Transverse colon (tissue), 4 donors: ENCODE results near the gene TMEM240. TPM values are rescaled to one million over a fixed set of nuclear protein-coding genes. Genes with fewer than 3 reads are reported as not detected.

Experiments used
- DNase-seq: peaks from one replicate; pipeline ENCODE4 v3.0.0-alpha.2; 2019
- H3K27ac ChIP-seq, 4 donors: fragments of 200-600 bp; sonication (generic); 2 replicates each; pipeline ENCODE4 v1.5.1; 2016 to 2018; ENCODE audit warnings: inconsistent platforms in 4 of 4
- H3K27me3 ChIP-seq: fragments of 200-600 bp; sonication (generic); 2 replicates; pipeline ENCODE4 v1.5.1; 2017; ENCODE audit warnings: inconsistent platforms
- H3K36me3 ChIP-seq, 4 donors: fragments of 200-600 bp; sonication (generic); 2 replicates each; pipeline ENCODE4 v1.5.1; 2017 to 2019; ENCODE audit warnings: inconsistent platforms in 4 of 4
- H3K4me1 ChIP-seq, 4 donors: fragments of 200-600 bp; sonication (generic); 2 replicates each; pipeline ENCODE4 v1.5.1; 2017 to 2020; ENCODE audit warnings: inconsistent platforms in 4 of 4
- H3K4me3 ChIP-seq, 4 donors: fragments of 200-600 bp; sonication (generic); 1 replicate in 1 of 4; 2 replicates in 3 of 4; pipeline versions ENCODE4 v1.5.1 to v1.6.1; 2017 to 2019; ENCODE audit warnings: inconsistent platforms in 4 of 4
- H3K9me3 ChIP-seq, 2 donors: fragments of 200-600 bp; sonication (generic); 2 replicates each; pipeline ENCODE4 v1.5.1; 2017 to 2019; ENCODE audit warnings: inconsistent platforms in 2 of 2
- EP300 ChIP-seq: sonication (generic); formaldehyde crosslinking; IDR thresholded peaks from one replicate; pipeline ENCODE4 v1.6.1; 2017; ENCODE audit warnings: antibody characterized with exemption, low read depth
- POLR2A ChIP-seq: fragments of 450-650 bp; IDR thresholded peaks from one replicate; pipeline ENCODE4 v1.6.1; 2016; ENCODE audit warnings: antibody characterized with exemption, mild to moderate bottlenecking, moderate library complexity
- POLR2AphosphoS5 ChIP-seq, 3 donors: sonication (generic); formaldehyde crosslinking; IDR thresholded peaks; one replicate each; pipeline ENCODE4 v1.6.1; 2016; ENCODE audit warnings: antibody characterized with exemption in 3 of 3
- WGBS, 2 donors: methylation state at CpG; one replicate each; pipeline ENCODE4 v1.1.5; 2018; ENCODE audit warnings: low coverage in 1 of 2; 5-methylcytosine and 5-hydroxymethylcytosine counted together
- in situ Hi-C, 4 donors: fragments of 200-750 bp; cut with MboI; loops; one replicate each; pipeline versions ENCODE4 v1.15.0 to v1.15.1; 2017; ENCODE audit warnings: low sequenced_read_pairs in 3 of 4, low pct_ligation_motif_present in 1 of 4, low pct_unique_long_range_greater_than_20kb in 1 of 4
- intact Hi-C: fragments of 100-400 bp; cut with DNase I; formaldehyde crosslinking; loops from one replicate; pipeline ENCODE4 v1.15.1; 2023; ENCODE audit warnings: low total_unique reads
- total RNA-seq, 4 donors: library from RNA; depleted of rRNA; stranded (reverse); fragments of >200 nt; gene quantifications; one replicate each; pipeline ENCODE4 v1.1.0, GENCODE V29; 2016
- TF ChIP-seq, protein P1 (sequence below), 5 experiments: fragments of 200-600 bp in 3 of 5; fragments of 450-650 bp in 2 of 5; sonication (generic) in 3 of 5; IDR thresholded peaks; 1 replicate in 2 of 5; 2 replicates in 3 of 5; pipeline ENCODE4 v1.5.1; 2016 to 2017; ENCODE audit warnings: antibody characterized with exemption in 5 of 5, inconsistent platforms in 3 of 5, mild to moderate bottlenecking in 2 of 5, moderate library complexity in 1 of 5

Gene TMEM240
- total RNA-seq, 4 donors from 2014 or later, result 3.8 to 27.3 (median 4.2) TPM; not detected in 1

DNA sequence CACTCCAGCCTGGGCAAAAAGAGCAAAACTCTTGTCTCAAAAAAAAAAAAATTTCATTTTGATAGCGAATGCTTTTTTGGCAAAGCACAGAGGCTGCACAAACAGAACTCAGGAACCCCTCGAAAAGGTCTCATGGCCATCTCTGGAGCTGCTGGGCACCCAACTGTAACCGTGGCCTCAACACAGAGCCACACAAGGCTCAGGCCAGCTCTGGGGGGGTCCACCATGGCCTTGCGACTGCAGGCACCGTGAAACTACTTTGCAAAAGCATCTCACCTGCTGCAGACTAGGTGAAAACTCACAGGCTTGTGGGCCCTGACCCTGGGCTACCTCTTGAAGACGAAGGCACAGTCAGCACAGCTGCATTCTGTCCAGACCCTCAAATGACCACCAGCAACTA, 16.1 kb upstream of the TMEM240 start:
- DNase-seq, result no peak
- H3K27ac ChIP-seq, result no peak overlapping the region
- H3K9me3 ChIP-seq, result no peaks in the 10 kb centered on the region
- H3K4me1 ChIP-seq, result no peaks in the 10 kb centered on the region
- no peaks in the 10 kb centered on the region for H3K27me3 ChIP-seq
- H3K4me3 ChIP-seq, result no peak overlapping the region
- intact Hi-C loops (no loop called here), in situ Hi-C loops (no loop called here)
- 87 to 100% methylated on average over 4 to 6 of the region's 6 CpGs for WGBS, 2 donors
- H3K36me3 ChIP-seq, result peaks cover 0 to 7% (median under 1%) of the 10 kb centered on the region in 4 donors
- TF ChIP-seq POLR2AphosphoS5 (IDR thresholded peaks at IDR 0.05) (no peak), POLR2A (no peak), EP300 (no peak)
- TF ChIP-seq, protein P1, sequence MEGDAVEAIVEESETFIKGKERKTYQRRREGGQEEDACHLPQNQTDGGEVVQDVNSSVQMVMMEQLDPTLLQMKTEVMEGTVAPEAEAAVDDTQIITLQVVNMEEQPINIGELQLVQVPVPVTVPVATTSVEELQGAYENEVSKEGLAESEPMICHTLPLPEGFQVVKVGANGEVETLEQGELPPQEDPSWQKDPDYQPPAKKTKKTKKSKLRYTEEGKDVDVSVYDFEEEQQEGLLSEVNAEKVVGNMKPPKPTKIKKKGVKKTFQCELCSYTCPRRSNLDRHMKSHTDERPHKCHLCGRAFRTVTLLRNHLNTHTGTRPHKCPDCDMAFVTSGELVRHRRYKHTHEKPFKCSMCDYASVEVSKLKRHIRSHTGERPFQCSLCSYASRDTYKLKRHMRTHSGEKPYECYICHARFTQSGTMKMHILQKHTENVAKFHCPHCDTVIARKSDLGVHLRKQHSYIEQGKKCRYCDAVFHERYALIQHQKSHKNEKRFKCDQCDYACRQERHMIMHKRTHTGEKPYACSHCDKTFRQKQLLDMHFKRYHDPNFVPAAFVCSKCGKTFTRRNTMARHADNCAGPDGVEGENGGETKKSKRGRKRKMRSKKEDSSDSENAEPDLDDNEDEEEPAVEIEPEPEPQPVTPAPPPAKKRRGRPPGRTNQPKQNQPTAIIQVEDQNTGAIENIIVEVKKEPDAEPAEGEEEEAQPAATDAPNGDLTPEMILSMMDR (IDR thresholded peaks at IDR 0.05), result no peak

DNA sequence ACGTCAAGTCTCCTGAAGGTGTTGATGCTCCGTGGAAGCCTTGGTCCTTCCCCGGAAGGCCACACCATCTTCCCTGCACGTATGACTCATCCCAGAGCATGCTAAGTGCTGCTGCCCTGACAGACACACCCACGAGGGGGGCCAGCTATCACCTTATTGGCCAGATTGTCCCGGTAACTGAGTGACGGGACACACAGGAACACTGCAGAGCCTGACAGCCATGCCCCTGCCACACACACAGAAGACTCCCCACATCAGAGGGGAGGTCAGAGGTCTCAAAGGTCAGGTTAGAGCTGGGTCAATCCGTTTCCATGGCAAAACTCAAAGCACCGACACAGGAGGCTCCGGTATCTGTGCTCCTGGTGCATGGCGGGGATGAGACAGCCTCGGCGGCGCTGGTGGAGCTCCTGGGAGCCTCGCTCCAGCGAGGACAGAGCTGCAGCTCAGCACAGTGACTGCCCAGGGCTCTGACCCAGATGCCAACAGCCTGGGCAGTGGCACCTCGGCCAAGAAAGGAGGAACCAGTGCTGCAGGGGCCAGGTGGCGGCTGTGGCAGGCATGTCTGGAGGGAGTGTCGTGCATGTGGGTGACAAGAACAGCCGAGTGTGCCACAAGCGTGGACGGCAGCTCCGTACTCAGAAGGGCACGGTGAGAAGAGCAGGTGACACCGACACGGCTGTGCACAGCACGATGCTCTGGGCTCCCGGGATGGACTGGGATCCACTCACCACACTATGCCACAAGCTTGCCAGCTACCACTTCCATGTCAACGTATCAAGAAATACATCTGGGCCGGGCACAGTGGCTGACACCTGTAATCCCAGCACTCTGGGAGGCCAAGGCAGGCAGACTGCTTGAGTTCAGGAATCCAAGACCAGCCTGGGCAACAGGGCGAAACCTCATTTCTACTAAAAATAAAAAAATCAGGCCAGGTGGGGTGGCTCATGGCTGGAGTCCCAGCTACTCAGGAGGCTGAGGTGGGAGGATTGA, 14.8 kb upstream of the TMEM240 start:
- WGBS, 2 donors, result 73% methylated on average over 31 of the region's 31 CpGs; no CpG with 5 or more reads in 1 of the 2 donors
- TF ChIP-seq POLR2A (no peak), POLR2AphosphoS5 (IDR thresholded peaks at IDR 0.05) (peak in 1 of 3 donors; percentile 7)
- no peak for DNase-seq
- no peaks in the 10 kb centered on the region for H3K27me3 ChIP-seq
- no peaks in the 10 kb centered on the region for H3K9me3 ChIP-seq
- intact Hi-C loops, result no loop called here
- in situ Hi-C loops, result no loop called here
- H3K36me3 ChIP-seq, result no peaks in the 10 kb centered on the region
- H3K4me1 ChIP-seq, result no peaks in the 10 kb centered on the region
- H3K4me3 ChIP-seq, result no peak overlapping the region
- no peak overlapping the region for H3K27ac ChIP-seq

DNA sequence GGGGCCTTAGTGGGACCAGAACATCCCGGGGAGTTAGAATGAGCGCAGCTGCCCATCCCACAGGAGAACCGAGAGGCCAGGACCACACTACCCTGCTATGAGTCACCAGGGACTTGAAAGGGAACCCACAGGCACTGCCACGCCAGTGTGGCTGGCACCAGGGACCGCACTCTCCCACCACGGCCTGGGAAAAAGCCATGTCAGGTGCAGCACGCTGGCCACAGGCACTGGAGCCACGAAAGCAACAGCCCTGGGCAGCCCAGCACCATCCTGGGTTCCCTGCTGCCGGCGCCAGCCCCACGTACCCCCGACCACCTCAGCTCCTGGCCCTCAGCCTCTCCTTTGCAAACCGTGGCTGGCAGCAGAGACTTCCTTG, 14.1 kb upstream of the TMEM240 start:
- 72 to 84% methylated on average over 5 to 13 of the region's 13 CpGs for WGBS, 2 donors
- H3K27ac ChIP-seq, result no peak overlapping the region
- H3K4me1 ChIP-seq, result no peaks in the 10 kb centered on the region
- intact Hi-C loops (no loop called here), in situ Hi-C loops (no loop called here)
- H3K27me3 ChIP-seq, result no peaks in the 10 kb centered on the region
- no peak overlapping the region for H3K4me3 ChIP-seq
- no peak for DNase-seq
- no peaks in the 10 kb centered on the region for H3K36me3 ChIP-seq
- TF ChIP-seq POLR2A, result no peak
- TF ChIP-seq POLR2AphosphoS5 (IDR thresholded peaks at IDR 0.05), result no peak
- no peak for TF ChIP-seq EP300
- TF ChIP-seq, protein P1 (IDR thresholded peaks at IDR 0.05), result no peak
- H3K9me3 ChIP-seq, result no peaks in the 10 kb centered on the region

DNA sequence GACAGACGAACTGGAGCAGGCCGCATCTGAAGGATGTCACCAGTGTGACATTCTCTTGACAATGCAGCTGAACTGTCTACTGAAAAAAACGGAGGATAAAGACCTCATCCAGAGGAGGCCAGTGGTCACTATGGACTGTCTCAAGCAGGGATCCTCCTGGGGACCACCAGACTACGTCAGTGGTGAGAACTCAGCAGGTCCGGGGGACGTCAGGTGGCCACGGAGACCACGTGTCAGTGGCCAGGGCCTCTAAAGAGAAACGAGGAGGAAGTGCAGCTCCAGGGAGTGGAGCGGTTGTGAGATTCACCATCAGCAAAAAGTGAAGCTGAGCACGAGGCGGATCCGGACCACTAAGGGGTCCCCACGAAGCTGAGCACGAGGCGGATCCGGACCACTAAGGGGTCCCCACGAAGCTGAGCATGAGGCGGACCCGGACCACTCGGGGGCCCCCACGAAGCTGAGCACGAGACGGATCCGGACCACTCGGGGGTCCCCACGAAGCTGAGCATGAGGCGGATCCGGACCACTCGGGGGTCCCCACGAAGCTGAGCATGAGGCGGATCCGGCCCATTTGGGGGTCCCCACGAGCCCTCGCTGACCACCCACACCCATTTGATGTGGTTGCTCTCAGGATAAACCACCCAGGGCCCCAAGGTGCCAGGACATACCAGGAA, 13.5 kb upstream of the TMEM240 start:
- intact Hi-C loops, result no loop called here
- 76 to 88% methylated on average over 10 to 35 of the region's 35 CpGs for WGBS, 2 donors
- TF ChIP-seq, protein P1 (IDR thresholded peaks at IDR 0.05), result no peak
- TF ChIP-seq EP300 (no peak), POLR2AphosphoS5 (IDR thresholded peaks at IDR 0.05) (no peak), POLR2A (no peak)
- no peak overlapping the region for H3K27ac ChIP-seq
- H3K4me1 ChIP-seq, result no peaks in the 10 kb centered on the region
- in situ Hi-C loops, result no loop called here
- no peaks in the 10 kb centered on the region for H3K27me3 ChIP-seq
- H3K4me3 ChIP-seq, result no peak overlapping the region
- H3K9me3 ChIP-seq, result no peaks in the 10 kb centered on the region
- no peaks in the 10 kb centered on the region for H3K36me3 ChIP-seq
- DNase-seq, result no peak
